Psoas muscle (tissue), 8 donors: ENCODE data around the gene RBFOX1. TPM values are rescaled to one million over a fixed set of nuclear protein-coding genes. Genes with fewer than 3 reads are reported as not detected.

ENCODE experiments used
- ATAC-seq, 4 donors: fragments of 200-7000 bp; cut with Tn5 transposase; one replicate each; pipeline ENCODE4 v1.9.1; 2020; ENCODE audit warnings: moderate library complexity in 3 of 4, mild to moderate bottlenecking in 2 of 4
- DNase-seq, 2 donors: peaks; one replicate each; pipeline ENCODE4 v3.0.0-alpha.2; 2020
- H3K27ac ChIP-seq: fragments of 200-600 bp; one replicate; pipeline ENCODE4 v1.8.0; 2022
- H3K27me3 ChIP-seq, 3 donors: fragments of 200-600 bp in 1 of 3; one replicate each; pipeline versions ENCODE4 v1.6.1 to v1.8.0; 2013 to 2022; ENCODE audit warnings: low read length in 2 of 3, mild to moderate bottlenecking in 2 of 3, moderate library complexity in 1 of 3; ENCODE audit not compliant: insufficient read depth in 3 of 3
- H3K36me3 ChIP-seq, 2 donors: fragments of 200-600 bp in 1 of 2; one replicate each; pipeline versions ENCODE4 v1.6.1 to v1.8.0; 2013 to 2022; ENCODE audit warnings: low read depth in 1 of 2, mild to moderate bottlenecking in 1 of 2, moderate library complexity in 1 of 2; ENCODE audit not compliant: insufficient read depth in 1 of 2
- H3K4me1 ChIP-seq: fragments of 200-600 bp; one replicate; pipeline ENCODE4 v1.8.0; 2022
- H3K4me3 ChIP-seq: fragments of 200-600 bp; one replicate; pipeline ENCODE4 v1.8.0; 2022; ENCODE audit warnings: mild to moderate bottlenecking
- H3K9me3 ChIP-seq: fragments of 200-600 bp; one replicate; pipeline ENCODE4 v1.8.0; 2022
- CTCF ChIP-seq: fragments of 200-600 bp; IDR thresholded peaks from one replicate; pipeline ENCODE4 v1.8.0; 2022; ENCODE audit warnings: antibody characterized with exemption
- WGBS, 3 donors: extraction: QIAGEN DNeasy Blood & Tissue Kit; methylation state at CpG; one replicate each; pipeline versions ENCODE4 v1.1.6 to v1.1.7; 2013; 5-methylcytosine and 5-hydroxymethylcytosine counted together
- intact Hi-C, 2 donors: fragments of 100-400 bp; cut with DNase I; formaldehyde crosslinking; loops; one replicate each; pipeline versions ENCODE4 v1.11.0 to v1.14.2; 2022
- polyA plus RNA-seq, 3 donors: library from polyadenylated mRNA; stranded (reverse); fragments of 200-250 nt; gene quantifications; one replicate each; pipeline ENCODE4 v1.2.3, GENCODE V29; 2013
- total RNA-seq, 4 donors: library from RNA; stranded (reverse); fragmentation: NEBNext Ultra II Directional in 2 of 4; extraction: Animal tissue kit (Norgen Biotek cat#: 25700) in 2 of 4; gene quantifications; one replicate each; pipeline versions ENCODE4 v1.2.1 to v1.2.4, GENCODE V29; 2021 to 2023
- donor health status: healthy with polysubstance abuse.
- donor health status: DM: no; HTN: no; CAD: no; lungs with moderate emphysema.
- donor health status: Bipolar disorder and iron deficiency.
- donor health status: healthy.
- donor health status: DM: yes; HTN: yes; CAD: no.
- donor health status: DM: no; HTN: no; CAD: no.
- donor health status: DM: no; HTN: no; CAD: no.
- donor health status: DM: yes; HTN: yes; CAD: no.

Gene RBFOX1
- total and polyA plus RNA-seq, 7 donors: 2.8 to 141 (median 113) TPM

DNA sequence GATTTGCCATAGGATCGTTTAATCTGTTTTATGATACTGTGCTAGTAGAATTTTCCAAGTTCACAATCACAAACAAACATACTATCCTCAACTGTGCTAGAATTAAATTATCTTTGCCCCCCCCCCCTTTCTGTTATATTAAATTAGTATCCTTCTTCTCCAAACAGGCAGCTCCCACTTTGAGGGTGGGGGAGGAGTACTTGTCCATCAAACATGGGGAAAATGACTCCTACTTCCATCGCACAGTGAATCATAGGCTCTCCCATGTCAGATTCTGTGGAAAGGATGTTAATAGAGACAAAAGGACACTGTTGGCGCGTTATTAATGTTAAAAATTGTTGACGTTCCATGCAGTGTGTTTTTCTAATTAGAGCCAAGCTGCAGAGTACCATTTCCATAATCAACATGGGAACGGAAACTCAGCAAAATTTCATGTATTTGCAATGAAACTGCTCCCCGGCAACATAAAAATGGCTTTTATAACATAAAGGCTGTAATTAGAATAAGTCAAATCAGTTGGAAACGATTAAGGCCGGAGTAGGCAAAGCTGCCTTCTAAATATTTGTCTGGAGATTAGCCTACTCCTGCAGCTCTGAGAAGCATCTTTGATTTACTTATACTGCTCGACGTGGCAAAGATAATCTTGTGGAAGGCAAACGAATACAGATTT lies 104.6 kb downstream of the RBFOX1 start:
- DNase-seq: no peak
- 79 to 85% (median 82%) methylated on average over 12 of the region's 12 CpGs for WGBS, 3 donors
- Histone ChIP-seq H3K9me3 (no peaks in the 10 kb centered on the region), H3K4me3 (no peak overlapping the region), H3K27me3 (no peaks in the 10 kb centered on the region), H3K27ac (no peak overlapping the region), H3K36me3 (peaks cover 0 to 22% of the 10 kb centered on the region in 2 donors), H3K4me1 (peaks cover 32% of the 10 kb centered on the region)
- intact Hi-C loops: no loop called here
- no peak for ATAC-seq
- no peak for TF ChIP-seq CTCF

DNA sequence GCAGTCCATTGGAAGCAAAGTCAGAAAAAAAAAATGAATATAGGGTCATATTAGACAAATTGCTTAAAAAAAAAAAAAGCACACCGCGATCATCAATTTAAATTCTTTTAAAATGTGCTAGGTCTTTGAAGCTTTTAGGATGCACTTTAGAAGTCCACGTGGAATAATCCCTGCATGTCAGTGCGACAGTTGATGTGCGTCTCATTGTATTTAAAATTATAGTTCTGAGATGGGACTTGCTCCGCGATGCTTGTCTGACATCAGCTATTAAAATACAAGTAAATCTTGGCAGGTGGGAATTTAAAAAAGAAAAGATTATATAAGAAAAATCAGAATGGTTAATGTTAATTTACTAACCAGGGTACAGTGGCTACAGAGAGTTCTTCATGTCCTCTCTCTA lies 105.2 kb downstream of the RBFOX1 start:
- Histone ChIP-seq H3K4me3 (no peak overlapping the region), H3K27ac (no peak overlapping the region), H3K4me1 (peaks cover 38% of the 10 kb centered on the region), H3K36me3 (peaks cover 0 to 17% of the 10 kb centered on the region in 2 donors), H3K9me3 (no peaks in the 10 kb centered on the region), H3K27me3 (no peaks in the 10 kb centered on the region)
- intact Hi-C loops: no loop called here
- ATAC-seq: no peak
- TF ChIP-seq CTCF: no peak
- no peak for DNase-seq
- WGBS, 3 donors: 91 to 97% (median 93%) methylated on average over 7 of the region's 7 CpGs

DNA sequence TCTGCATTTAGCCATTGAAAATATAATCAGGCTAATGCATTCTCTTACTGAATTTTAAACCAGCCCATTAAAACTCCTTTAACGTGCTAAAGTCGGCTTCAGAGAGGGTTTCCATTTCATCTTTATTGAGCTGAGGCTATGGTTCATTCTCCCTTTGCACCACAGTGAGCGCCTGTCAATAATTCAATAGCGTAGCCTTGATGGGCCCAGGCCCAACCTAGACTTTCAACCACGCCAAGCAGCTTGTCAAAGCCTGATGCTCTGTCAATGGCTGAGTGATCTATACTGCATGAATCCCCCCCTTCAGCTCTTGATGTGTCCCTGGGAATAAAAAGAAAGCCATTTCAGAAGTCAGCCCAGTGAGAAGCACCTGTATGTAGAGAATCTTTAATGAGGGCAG lies 106.0 kb downstream of the RBFOX1 start:
- Histone ChIP-seq H3K4me3 (no peak overlapping the region), H3K27ac (no peak overlapping the region), H3K27me3 (no peaks in the 10 kb centered on the region), H3K9me3 (no peaks in the 10 kb centered on the region), H3K36me3 (peaks cover 0 to 16% of the 10 kb centered on the region in 2 donors), H3K4me1 (peaks cover 44% of the 10 kb centered on the region)
- no peak for DNase-seq
- no peak for TF ChIP-seq CTCF
- ATAC-seq: no peak
- intact Hi-C loops: no loop called here
- 78 to 85% (median 83%) methylated on average over 5 of the region's 5 CpGs for WGBS, 3 donors

- TF ChIP-seq CTCF: no peak
- intact Hi-C loops: no loop called here
- no peak for ATAC-seq
- no peak overlapping the region for H3K4me3 ChIP-seq
- no peak for DNase-seq
- H3K27me3 ChIP-seq: no peaks in the 10 kb centered on the region
- H3K36me3 ChIP-seq: peaks cover 0 to 16% of the 10 kb centered on the region in 2 donors
- H3K9me3 ChIP-seq: no peaks in the 10 kb centered on the region
- WGBS, 3 donors: 69 to 72% (median 70%) methylated on average over 4 of the region's 4 CpGs
- no peak overlapping the region for H3K27ac ChIP-seq
- peaks cover 50% of the 10 kb centered on the region for H3K4me1 ChIP-seq
Measured at GRCh38 chr16:7439518-7439917, 106.9 kb downstream of the RBFOX1 start.

GRCh38 chr16:7440886-7441400 lies 108.3 kb downstream of the RBFOX1 start:
- H3K4me1 ChIP-seq: peaks cover 53% of the 10 kb centered on the region
- no peak for DNase-seq
- no peak overlapping the region for H3K27ac ChIP-seq
- WGBS, 3 donors: 72 to 77% (median 75%) methylated on average over 6 of the region's 6 CpGs
- H3K27me3 ChIP-seq: no peaks in the 10 kb centered on the region
- intact Hi-C loops: no loop called here
- ATAC-seq: no peak
- no peak overlapping the region for H3K4me3 ChIP-seq
- peaks cover 0 to 7% of the 10 kb centered on the region in 2 donors for H3K36me3 ChIP-seq
- no peaks in the 10 kb centered on the region for H3K9me3 ChIP-seq
- no peak for TF ChIP-seq CTCF
